Right lobe of liver (tissue), 4 donors: ENCODE results near the gene GNAI2.

Experiments
- CTCF ChIP-seq, 4 donors: fragments of 200-600 bp in 3 of 4; fragments of 450-650 bp in 1 of 4; IDR thresholded peaks; one replicate each; pipeline versions ENCODE4 v1.5.1 to v1.8.0; 2016 to 2022; ENCODE audit warnings: antibody characterized with exemption in 4 of 4, mild to moderate bottlenecking in 2 of 4
- POLR2A ChIP-seq: fragments of 450-650 bp; IDR thresholded peaks from one replicate; pipeline ENCODE4 v1.6.1; 2017; ENCODE audit warnings: antibody characterized with exemption, mild to moderate bottlenecking
- donor health status: DM: no; HTN: no; CAD: no.
- donor health status: DM: no; HTN: no; CAD: no.
- donor health status: DM: no; HTN: yes; CAD: no.

- TF ChIP-seq CTCF (IDR thresholded peaks at IDR 0.05): no peak
- no peak for TF ChIP-seq POLR2A
Measured at GRCh38 chr3:50251220-50251619, 15.2 kb downstream of the GNAI2 start.
